Urothelium cell line (cell line): ENCODE measurements around the gene MAP6.

Source experiments
- DNase-seq: peaks from one replicate; pipeline ENCODE4 v3.0.0; 2011; ENCODE audit warnings: low spot score, mixed read lengths
- FAIRE-seq: peaks from 2 replicates; lab custom pipeline; 2011; peaks lifted over from hg19 to GRCh38; lab: Jason Lieb, UNC

Gene MAP6

GRCh38 chr11:75571625-75572024 lies 97.2 kb downstream of the MAP6 start:
- DNase-seq (no peak), FAIRE-seq (no peak)

- FAIRE-seq (no peak), DNase-seq (no peak)
Measured at GRCh38 chr11:75570559-75571139, 98.2 kb downstream of the MAP6 start.

- DNase-seq, result no peak
- no peak for FAIRE-seq
Measured at GRCh38 chr11:75568616-75569219, 100.1 kb downstream of the MAP6 start.

- no peak for DNase-seq
- FAIRE-seq, result no peak
Measured at GRCh38 chr11:75567971-75568370, 100.9 kb downstream of the MAP6 start.

GRCh38 chr11:75566763-75567279 lies 102.0 kb downstream of the MAP6 start:
- no peak for FAIRE-seq

GRCh38 chr11:75565916-75566762 lies 102.7 kb downstream of the MAP6 start:
- DNase-seq (no peak), FAIRE-seq (no peak)

More at GRCh38 chr11:75566763-75567279, 102.0 kb downstream of the MAP6 start:
- DNase-seq, result no peak

GRCh38 chr11:75565221-75565814 lies 103.5 kb downstream of the MAP6 start:
- FAIRE-seq (no peak), DNase-seq (no peak)

- FAIRE-seq, result no peak
Measured at GRCh38 chr11:75563978-75564552, 104.8 kb downstream of the MAP6 start.

GRCh38 chr11:75563501-75563977 lies 105.3 kb downstream of the MAP6 start:
- no peak for FAIRE-seq
- no peak for DNase-seq

More at GRCh38 chr11:75563978-75564552, 104.8 kb downstream of the MAP6 start:
- DNase-seq, result peak; percentile 70

GRCh38 chr11:75562836-75563484 lies 105.9 kb downstream of the MAP6 start:
- peak; percentile 48 for DNase-seq
- no peak for FAIRE-seq

- FAIRE-seq (no peak), DNase-seq (peak; percentile 91)
Measured at GRCh38 chr11:75562048-75562835, 106.6 kb downstream of the MAP6 start, which contains the start of gene SERPINH1. Gene SERPINH1, plus strand, starts transcription at chr11:75562253. Its CDS starts 4,097 bp downstream, at chr11:75566350.

GRCh38 chr11:75561426-75562047 lies 107.3 kb downstream of the MAP6 start:
- DNase-seq (no peak), FAIRE-seq (no peak)

GRCh38 chr11:75560644-75561043 lies 108.2 kb downstream of the MAP6 start:
- no peak for DNase-seq
- FAIRE-seq, result no peak

- FAIRE-seq, result no peak
- peak; percentile 61 for DNase-seq
Measured at GRCh38 chr11:75558939-75559843, 109.6 kb downstream of the MAP6 start.

GRCh38 chr11:75557666-75558494 lies 111.0 kb downstream of the MAP6 start:
- DNase-seq (peak; percentile 76), FAIRE-seq (no peak)

GRCh38 chr11:75556275-75556674 lies 112.6 kb downstream of the MAP6 start:
- no peak for DNase-seq
- FAIRE-seq, result no peak
